Measurements from ENCODE around the gene STX18. TPM values are rescaled to one million over a fixed set of nuclear protein-coding genes. Genes with fewer than 3 reads are reported as not detected.

Gene STX18
- total RNA-seq, 6 experiments from 2014 or later = 27.5 to 37.1 (median 29.8) TPM

GRCh38 chr4:4430492-4431195, 111.2 kb downstream of the STX18 start:
- Mint-ChIP-seq H3K36me3 (ENCODE audit: low read depth) (peaks cover 30% of the 10 kb centered on the region), H3K27ac (peak overlapping the region; percentile 82), H3K4me3 (no peak overlapping the region; the same call in 1 of the 2 replicates), H3K4me1 (ENCODE audit: low read depth) (peaks cover 42% of the 10 kb centered on the region), H3K27me3 (ENCODE audit: insufficient read depth) (peaks cover 5% of the 10 kb centered on the region; the same call in 1 of the 2 replicates), H3K9me3 (no peaks in the 10 kb centered on the region)
- TF ChIP-seq, protein P1, sequence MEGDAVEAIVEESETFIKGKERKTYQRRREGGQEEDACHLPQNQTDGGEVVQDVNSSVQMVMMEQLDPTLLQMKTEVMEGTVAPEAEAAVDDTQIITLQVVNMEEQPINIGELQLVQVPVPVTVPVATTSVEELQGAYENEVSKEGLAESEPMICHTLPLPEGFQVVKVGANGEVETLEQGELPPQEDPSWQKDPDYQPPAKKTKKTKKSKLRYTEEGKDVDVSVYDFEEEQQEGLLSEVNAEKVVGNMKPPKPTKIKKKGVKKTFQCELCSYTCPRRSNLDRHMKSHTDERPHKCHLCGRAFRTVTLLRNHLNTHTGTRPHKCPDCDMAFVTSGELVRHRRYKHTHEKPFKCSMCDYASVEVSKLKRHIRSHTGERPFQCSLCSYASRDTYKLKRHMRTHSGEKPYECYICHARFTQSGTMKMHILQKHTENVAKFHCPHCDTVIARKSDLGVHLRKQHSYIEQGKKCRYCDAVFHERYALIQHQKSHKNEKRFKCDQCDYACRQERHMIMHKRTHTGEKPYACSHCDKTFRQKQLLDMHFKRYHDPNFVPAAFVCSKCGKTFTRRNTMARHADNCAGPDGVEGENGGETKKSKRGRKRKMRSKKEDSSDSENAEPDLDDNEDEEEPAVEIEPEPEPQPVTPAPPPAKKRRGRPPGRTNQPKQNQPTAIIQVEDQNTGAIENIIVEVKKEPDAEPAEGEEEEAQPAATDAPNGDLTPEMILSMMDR (IDR thresholded peaks at IDR 0.05) = peak; percentile 88
- DNase-seq = peak; percentile 98

- H3K9me3 Mint-ChIP-seq = no peaks in the 10 kb centered on the region
- TF ChIP-seq, protein P1 (IDR thresholded peaks at IDR 0.05) = no peak
- DNase-seq = no peak
- H3K36me3 Mint-ChIP-seq (ENCODE audit: low read depth) = peaks cover 25% of the 10 kb centered on the region
- peak overlapping the region; percentile 25; the same call in 1 of the 2 replicates for H3K4me3 Mint-ChIP-seq
- H3K27me3 Mint-ChIP-seq (ENCODE audit: insufficient read depth) = peaks cover 5% of the 10 kb centered on the region; the same call in 1 of the 2 replicates
- H3K27ac Mint-ChIP-seq = no peak overlapping the region
- H3K4me1 Mint-ChIP-seq (ENCODE audit: low read depth) = peaks cover 42% of the 10 kb centered on the region
These were observed 112.6 kb downstream of the STX18 start for GRCh38 chr4:4428966-4429875.

GRCh38 chr4:4427886-4428285, 114.0 kb downstream of the STX18 start:
- Mint-ChIP-seq H3K4me3 (no peak overlapping the region), H3K4me1 (ENCODE audit: low read depth) (peaks cover 42% of the 10 kb centered on the region), H3K27ac (no peak overlapping the region), H3K36me3 (ENCODE audit: low read depth) (peaks cover 15% of the 10 kb centered on the region), H3K9me3 (no peaks in the 10 kb centered on the region), H3K27me3 (ENCODE audit: insufficient read depth) (peaks cover 5% of the 10 kb centered on the region; the same call in 1 of the 2 replicates)
- TF ChIP-seq, protein P1 (IDR thresholded peaks at IDR 0.05) = no peak
- no peak for DNase-seq

GRCh38 chr4:4427121-4427870, 114.6 kb downstream of the STX18 start:
- Mint-ChIP-seq H3K36me3 (ENCODE audit: low read depth) (peaks cover 14% of the 10 kb centered on the region), H3K4me1 (ENCODE audit: low read depth) (peaks cover 42% of the 10 kb centered on the region), H3K27ac (no peak overlapping the region), H3K27me3 (ENCODE audit: insufficient read depth) (peaks cover 5% of the 10 kb centered on the region; the same call in 1 of the 2 replicates), H3K4me3 (no peak overlapping the region), H3K9me3 (no peaks in the 10 kb centered on the region)
- TF ChIP-seq, protein P1 (IDR thresholded peaks at IDR 0.05) = peak; percentile 22; the same call in 1 of the 2 replicates
- no peak for DNase-seq

GRCh38 chr4:4426511-4427120, 115.2 kb downstream of the STX18 start:
- Mint-ChIP-seq H3K4me1 (ENCODE audit: low read depth) (peaks cover 39% of the 10 kb centered on the region), H3K27ac (no peak overlapping the region), H3K36me3 (ENCODE audit: low read depth) (peaks cover 17% of the 10 kb centered on the region), H3K4me3 (no peak overlapping the region), H3K27me3 (ENCODE audit: insufficient read depth) (peaks cover 5% of the 10 kb centered on the region; the same call in 1 of the 2 replicates), H3K9me3 (no peaks in the 10 kb centered on the region)
- DNase-seq = no peak
- TF ChIP-seq, protein P1 (IDR thresholded peaks at IDR 0.05) = no peak

Measured in HFFc6 (cell line).